DOHH2 (cell line): ENCODE data around the gene TNRC6C.

Source experiments
- CTCF ChIP-seq: fragments of 200-600 bp; sonication (generic); IDR thresholded peaks from one replicate; pipeline ENCODE4 v1.5.1; 2014; ENCODE audit warnings: antibody characterized with exemption, mild to moderate bottlenecking, low read depth, low read length; ENCODE audit not compliant: poor library complexity, severe bottlenecking
- EZH2phosphoT487 ChIP-seq: fragments of 200-600 bp; sonication (generic); IDR thresholded peaks from 2 replicates; pipeline ENCODE4 v1.6.1; 2017; ENCODE audit warnings: borderline replicate concordance, mild to moderate bottlenecking, antibody characterized with exemption, low read length, moderate library complexity, mixed read lengths

GRCh38 chr17:77963441-77963840 lies 4.9 kb downstream of the TNRC6C start:
- TF ChIP-seq CTCF: no peak
- no peak for TF ChIP-seq EZH2phosphoT487
